HEK293 (cell line): ENCODE results near the gene NEB.

Experiments used
- CTCF ChIA-PET: fragments of 350-600 bp; formaldehyde crosslinking; extraction: SDS; loops from one replicate; lab custom pipeline; 2021; ENCODE audit warnings: antibody characterized with exemption; lab: Yijun Ruan, JAX
- POLR2A ChIA-PET: fragments of 300-600 bp; formaldehyde crosslinking; extraction: SDS; loops from one replicate; lab custom pipeline; 2020; ENCODE audit warnings: antibody characterized with exemption, inconsistent platforms; lab: Yijun Ruan, JAX
- H3K27ac ChIP-seq: fragments of 200-500 bp; sonication (Bioruptor generic); 2 replicates; pipeline ENCODE4 v1.5.1; 2014; ENCODE audit warnings: low read depth, low read length, control low read depth, inconsistent platforms; ENCODE audit errors: extremely low read depth
- H3K36me3 ChIP-seq, 2 experiments: fragments of 200-500 bp in 1 of 2; sonication (Bioruptor generic) in 1 of 2; 1 replicate in 1 of 2; 2 replicates in 1 of 2; pipeline ENCODE4 v1.5.1; 2014 to 2017; ENCODE audit warnings: inconsistent platforms in 2 of 2, low read length in 2 of 2; ENCODE audit not compliant: control insufficient read depth in 2 of 2, insufficient read depth in 1 of 2
- H3K4me1 ChIP-seq: fragments of 200-500 bp; sonication (Bioruptor generic); 2 replicates; pipeline ENCODE4 v1.5.1; 2014; ENCODE audit warnings: mild to moderate bottlenecking, low read length, inconsistent platforms; ENCODE audit not compliant: control insufficient read depth, insufficient read depth
- H3K4me3 ChIP-seq: 2 replicates; pipeline ENCODE4 v1.5.1; 2011; ENCODE audit warnings: low read depth, mild to moderate bottlenecking, control low read depth, low read length, moderate library complexity
- H3K9me3 ChIP-seq: fragments of 200-500 bp; sonication (Bioruptor generic); 2 replicates; pipeline ENCODE4 v1.5.1; 2014; ENCODE audit warnings: low read depth, low read length, inconsistent platforms; ENCODE audit not compliant: control insufficient read depth, insufficient read depth
- KLF16 ChIP-seq: fragments of 450-650 bp; formaldehyde crosslinking; IDR thresholded peaks from 2 replicates; pipeline ENCODE4 v1.5.1; 2017; ENCODE audit warnings: missing biosample characterization, missing genetic modification characterization
- KLF7 ChIP-seq: fragments of 450-650 bp; formaldehyde crosslinking; IDR thresholded peaks from 2 replicates; pipeline ENCODE4 v1.5.1; 2016; ENCODE audit warnings: missing biosample characterization, missing genetic modification characterization, borderline replicate concordance
- KLF9 ChIP-seq: fragments of 450-650 bp; formaldehyde crosslinking; IDR thresholded peaks from 2 replicates; pipeline ENCODE4 v1.5.1; 2016; ENCODE audit warnings: missing biosample characterization, missing genetic modification characterization, low read depth
- MZF1 ChIP-seq: fragments of 450-650 bp; formaldehyde crosslinking; IDR thresholded peaks from 2 replicates; pipeline ENCODE4 v1.5.1; 2017; ENCODE audit warnings: missing biosample characterization, missing genetic modification characterization, borderline replicate concordance
- REPIN1 ChIP-seq: fragments of 450-650 bp; formaldehyde crosslinking; IDR thresholded peaks from 2 replicates; pipeline ENCODE4 v1.5.1; 2017; ENCODE audit warnings: missing biosample characterization, missing genetic modification characterization, low read depth
- ZBTB21 ChIP-seq: fragments of 450-650 bp; formaldehyde crosslinking; IDR thresholded peaks from 2 replicates; pipeline ENCODE4 v1.5.1; 2017; ENCODE audit warnings: missing biosample characterization, missing genetic modification characterization
- ZFP3 ChIP-seq: fragments of 450-650 bp; formaldehyde crosslinking; IDR thresholded peaks from 2 replicates; pipeline ENCODE4 v1.5.1; 2016; ENCODE audit warnings: low read depth, missing biosample characterization, missing genetic modification characterization
- ZFP69B ChIP-seq: fragments of 450-650 bp; formaldehyde crosslinking; IDR thresholded peaks from 2 replicates; pipeline ENCODE4 v1.5.1; 2016; ENCODE audit warnings: missing biosample characterization, missing genetic modification characterization
- ZNF132 ChIP-seq: fragments of 450-650 bp; formaldehyde crosslinking; IDR thresholded peaks from 2 replicates; pipeline ENCODE4 v1.5.1; 2017; ENCODE audit warnings: missing biosample characterization, missing genetic modification characterization, borderline replicate concordance
- ZNF157 ChIP-seq: fragments of 450-650 bp; formaldehyde crosslinking; IDR thresholded peaks from 2 replicates; pipeline ENCODE4 v1.5.1; 2016; ENCODE audit warnings: missing biosample characterization, missing genetic modification characterization
- ZNF19 ChIP-seq: fragments of 450-650 bp; formaldehyde crosslinking; IDR thresholded peaks from 2 replicates; pipeline ENCODE4; 2016; ENCODE audit warnings: missing biosample characterization, missing genetic modification characterization, low read depth
- ZNF239 ChIP-seq: fragments of 450-650 bp; formaldehyde crosslinking; IDR thresholded peaks from 2 replicates; pipeline ENCODE4 v1.5.1; 2016; ENCODE audit warnings: missing biosample characterization, missing genetic modification characterization
- ZNF341 ChIP-seq: fragments of 450-650 bp; formaldehyde crosslinking; IDR thresholded peaks from 2 replicates; pipeline ENCODE4; 2016; ENCODE audit warnings: low read depth, missing biosample characterization, missing genetic modification characterization
- ZNF473 ChIP-seq: fragments of 450-650 bp; formaldehyde crosslinking; IDR thresholded peaks from 2 replicates; pipeline ENCODE4 v1.5.1; 2017; ENCODE audit warnings: missing biosample characterization, missing genetic modification characterization
- ZNF558 ChIP-seq: fragments of 450-650 bp; formaldehyde crosslinking; IDR thresholded peaks from 2 replicates; pipeline ENCODE4 v1.5.1; 2016; ENCODE audit warnings: missing biosample characterization, missing genetic modification characterization
- ZNF600 ChIP-seq: fragments of 450-650 bp; formaldehyde crosslinking; IDR thresholded peaks from 2 replicates; pipeline ENCODE4 v1.5.1; 2016; ENCODE audit warnings: missing biosample characterization, missing genetic modification characterization
- ZNF623 ChIP-seq: fragments of 450-650 bp; formaldehyde crosslinking; IDR thresholded peaks from 2 replicates; pipeline ENCODE4 v1.5.1; 2016; ENCODE audit warnings: missing biosample characterization, missing genetic modification characterization
- ZNF747 ChIP-seq: fragments of 450-650 bp; formaldehyde crosslinking; IDR thresholded peaks from 2 replicates; pipeline ENCODE4 v1.5.1; 2016; ENCODE audit warnings: missing biosample characterization, missing genetic modification characterization
- ZSCAN23 ChIP-seq: fragments of 450-650 bp; formaldehyde crosslinking; IDR thresholded peaks from 2 replicates; pipeline ENCODE4 v1.5.1; 2016; ENCODE audit warnings: missing biosample characterization, missing genetic modification characterization
- TF ChIP-seq, protein P1 (sequence below): fragments of 450-650 bp; formaldehyde crosslinking; IDR thresholded peaks from 2 replicates; pipeline ENCODE4 v1.5.1; 2017; ENCODE audit warnings: missing biosample characterization, missing genetic modification characterization
- TF ChIP-seq, protein P2 (sequence below): fragments of 450-650 bp; formaldehyde crosslinking; IDR thresholded peaks from 2 replicates; pipeline ENCODE4 v1.5.1; 2016; ENCODE audit warnings: missing biosample characterization, missing genetic modification characterization

The NEB gene

DNA sequence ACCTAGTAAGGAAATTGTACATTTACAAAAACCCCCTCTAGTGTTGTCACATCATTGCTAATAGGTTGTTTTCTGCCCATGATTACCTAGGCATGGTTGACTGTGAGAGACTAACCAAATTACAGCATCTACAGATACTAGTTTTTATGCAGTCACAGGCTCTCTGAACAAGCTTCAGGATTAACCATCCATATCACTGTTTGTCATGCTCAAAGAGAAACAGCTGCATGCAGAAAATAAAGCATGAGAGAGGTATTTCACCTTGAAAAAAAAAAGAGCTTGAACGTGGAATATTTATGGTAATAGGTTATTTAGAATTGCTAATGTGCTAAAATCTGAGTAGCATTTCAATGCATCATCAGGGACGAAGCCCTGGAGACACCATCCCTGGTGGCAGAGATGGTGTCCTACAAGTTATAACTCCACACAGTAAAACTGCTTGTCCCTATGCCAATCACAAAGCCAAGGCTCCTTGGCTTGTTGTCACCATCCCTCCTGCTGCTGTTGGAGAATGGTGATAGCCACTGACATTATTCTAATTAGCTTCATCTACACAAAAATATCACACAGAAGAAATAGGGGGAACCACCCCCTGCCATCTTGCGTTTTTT is 5.4 kb downstream of the NEB start:
- CTCF ChIA-PET: interaction anchor here (0.6 to 1.2 kb wide), 4 partner anchors 9 to 204 kb away, joined by 3 to 4 read pairs (median 3); no protein-coding TSS in a partner anchor
- no peaks in the 10 kb centered on the region for H3K4me1 ChIP-seq
- POLR2A ChIA-PET: no interaction called here

DNA sequence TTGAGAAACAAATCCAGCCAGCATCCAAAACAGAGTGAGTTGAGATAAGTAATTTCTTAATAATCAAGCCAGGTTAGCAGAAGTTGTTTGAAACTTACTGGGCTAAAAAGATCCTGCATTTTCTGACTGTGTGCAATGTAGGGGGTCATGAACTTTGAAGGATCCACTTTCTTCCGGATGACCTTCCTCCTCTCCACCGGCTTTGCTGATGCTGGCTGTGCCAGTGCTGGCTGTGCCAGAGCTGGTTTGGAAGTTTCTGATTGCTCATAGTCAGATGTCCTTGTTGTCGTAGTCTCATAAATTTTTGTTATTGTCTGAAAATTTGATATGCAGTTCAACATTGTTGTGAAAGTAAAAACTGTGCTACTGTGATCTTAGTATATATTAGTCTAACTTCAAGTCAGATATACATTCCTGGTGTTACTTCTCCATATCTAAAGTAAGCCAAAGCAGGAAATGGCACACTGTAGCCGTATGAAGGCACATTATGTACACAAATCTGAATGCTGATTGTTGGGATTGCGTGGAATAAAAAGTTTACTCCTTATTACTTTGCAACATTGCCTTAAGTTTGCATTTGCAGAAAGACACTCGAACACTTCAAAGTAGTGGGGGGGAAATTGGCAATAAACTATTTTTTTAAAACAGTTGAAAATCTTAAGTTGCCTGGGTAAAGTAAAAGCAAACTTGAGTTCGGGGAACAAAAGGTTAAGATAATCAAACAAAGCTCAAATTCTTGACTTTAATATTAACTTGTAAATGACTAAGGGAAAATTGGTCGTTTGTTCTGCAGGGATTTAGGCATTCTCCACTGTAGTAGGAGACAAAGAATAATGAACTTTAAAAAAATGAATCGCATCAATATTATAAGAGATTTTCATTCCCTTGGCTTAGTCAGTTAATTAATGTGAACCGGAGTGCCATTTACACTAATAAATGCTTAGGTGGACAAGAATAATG is 6.4 kb downstream of the NEB start:
- Histone ChIP-seq H3K36me3 (no peaks in the 10 kb centered on the region), H3K4me3 (no peak overlapping the region), H3K27ac (no peak overlapping the region), H3K9me3 (no peaks in the 10 kb centered on the region), H3K4me1 (no peaks in the 10 kb centered on the region)
- ChIA-PET POLR2A (no interaction called here), CTCF (interaction anchor here (0.6 to 0.7 kb wide), 2 partner anchors 15 to 97 kb away, joined by 3 to 4 read pairs; no protein-coding TSS in a partner anchor)
- TF ChIP-seq ZNF600 (tag by site-specific recombination): no peak
- no peak for TF ChIP-seq ZNF132
- no peak for TF ChIP-seq ZFP3 (tag by site-specific recombination)
- no peak for TF ChIP-seq ZNF473 (tag by site-specific recombination)

More for the DNA sequence above, 5.4 kb downstream of the NEB start:
- H3K27ac ChIP-seq: no peak overlapping the region
- H3K36me3 ChIP-seq: no peaks in the 10 kb centered on the region
- TF ChIP-seq, protein P1, sequence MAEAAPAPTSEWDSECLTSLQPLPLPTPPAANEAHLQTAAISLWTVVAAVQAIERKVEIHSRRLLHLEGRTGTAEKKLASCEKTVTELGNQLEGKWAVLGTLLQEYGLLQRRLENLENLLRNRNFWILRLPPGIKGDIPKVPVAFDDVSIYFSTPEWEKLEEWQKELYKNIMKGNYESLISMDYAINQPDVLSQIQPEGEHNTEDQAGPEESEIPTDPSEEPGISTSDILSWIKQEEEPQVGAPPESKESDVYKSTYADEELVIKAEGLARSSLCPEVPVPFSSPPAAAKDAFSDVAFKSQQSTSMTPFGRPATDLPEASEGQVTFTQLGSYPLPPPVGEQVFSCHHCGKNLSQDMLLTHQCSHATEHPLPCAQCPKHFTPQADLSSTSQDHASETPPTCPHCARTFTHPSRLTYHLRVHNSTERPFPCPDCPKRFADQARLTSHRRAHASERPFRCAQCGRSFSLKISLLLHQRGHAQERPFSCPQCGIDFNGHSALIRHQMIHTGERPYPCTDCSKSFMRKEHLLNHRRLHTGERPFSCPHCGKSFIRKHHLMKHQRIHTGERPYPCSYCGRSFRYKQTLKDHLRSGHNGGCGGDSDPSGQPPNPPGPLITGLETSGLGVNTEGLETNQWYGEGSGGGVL (tag by site-specific recombination): no peak
- TF ChIP-seq ZBTB21 (no peak), ZNF341 (tag by site-specific recombination) (no peak), KLF7 (tag by site-specific recombination) (no peak), ZNF239 (tag by site-specific recombination) (no peak), ZSCAN23 (tag by site-specific recombination) (no peak), ZNF747 (tag by site-specific recombination) (no peak), ZNF558 (no peak)
- H3K9me3 ChIP-seq: no peaks in the 10 kb centered on the region
- no peak overlapping the region for H3K4me3 ChIP-seq

DNA sequence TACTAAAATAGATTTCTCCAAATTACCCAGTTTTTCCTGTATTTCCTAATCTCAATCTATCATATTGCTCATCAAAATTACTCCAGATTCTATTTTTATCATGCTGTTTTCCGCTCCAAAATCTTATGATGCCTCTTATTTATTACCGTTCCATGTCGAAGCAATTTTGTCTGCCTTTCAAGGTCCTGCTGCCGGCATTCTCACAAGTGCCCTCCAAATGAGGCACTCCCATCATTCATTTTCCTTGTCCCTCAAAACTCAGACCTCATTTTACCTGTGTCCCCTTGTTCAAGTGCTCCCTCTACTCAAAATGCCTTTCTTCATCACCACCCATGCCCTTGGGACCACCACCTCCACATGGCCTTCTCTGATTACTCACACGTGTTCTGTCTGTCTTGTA is 13.1 kb downstream of the NEB start:
- ChIA-PET POLR2A (no interaction called here), CTCF (no interaction called here)
- H3K27ac ChIP-seq: no peak overlapping the region
- H3K4me3 ChIP-seq: no peak overlapping the region
- TF ChIP-seq ZNF19 (tag by site-specific recombination): no peak
- TF ChIP-seq ZNF623 (tag by site-specific recombination): no peak
- TF ChIP-seq, protein P2, sequence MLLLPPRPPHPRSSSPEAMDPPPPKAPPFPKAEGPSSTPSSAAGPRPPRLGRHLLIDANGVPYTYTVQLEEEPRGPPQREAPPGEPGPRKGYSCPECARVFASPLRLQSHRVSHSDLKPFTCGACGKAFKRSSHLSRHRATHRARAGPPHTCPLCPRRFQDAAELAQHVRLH (tag by site-specific recombination): no peak
- TF ChIP-seq ZFP69B (tag by site-specific recombination): no peak
- no peak for TF ChIP-seq KLF16 (tag by site-specific recombination)
- TF ChIP-seq KLF9 (tag by site-specific recombination): no peak
- TF ChIP-seq MZF1 (tag by site-specific recombination): no peak
- TF ChIP-seq REPIN1 (tag by site-specific recombination): no peak
- no peak for TF ChIP-seq ZNF157 (tag by site-specific recombination)
- TF ChIP-seq, all 188 proteins: peak for 0
- Histone ChIP-seq H3K4me1 (no peaks in the 10 kb centered on the region), H3K9me3 (no peaks in the 10 kb centered on the region), H3K36me3 (no peaks in the 10 kb centered on the region)
